SKM-1 (cell line): Measurements from ENCODE around the gene IL17C.
"Not testable (repeated sequence)": the region's sequence is repeated elsewhere in the genome, so short reads cannot be mapped to it uniquely, and the experiment has no call there.

Experiments used
- DNase-seq: peaks from one replicate; lab custom pipeline; 2025; ENCODE audit not compliant: unreplicated experiment; lab: John Stamatoyannopoulos, UW

IL17C gene

GRCh38 chr16:88657371-88657770 lies 19.0 kb downstream of the IL17C start:
- DNase-seq: no peak

- DNase-seq: no peak
These were observed 20.3 kb downstream of the IL17C start for GRCh38 chr16:88658714-88659113.

- DNase-seq: no peak
These were observed 20.8 kb downstream of the IL17C start for GRCh38 chr16:88659160-88659559.

GRCh38 chr16:88661468-88661867 lies 23.1 kb downstream of the IL17C start:
- no peak for DNase-seq

GRCh38 chr16:88662222-88662842 lies 24.0 kb downstream of the IL17C start:
- no peak for DNase-seq

- peak; percentile 92 for DNase-seq
These were observed 24.7 kb downstream of the IL17C start, which contains the start of gene MVD for GRCh38 chr16:88662843-88663606. TSS of gene MVD (minus strand) at chr16:88663091. CDS start at chr16:88663080, 11 bp downstream.

- no peak for DNase-seq
These were observed 26.8 kb downstream of the IL17C start for GRCh38 chr16:88665148-88665547.

GRCh38 chr16:88665570-88665969 lies 27.2 kb downstream of the IL17C start:
- DNase-seq: no peak

- DNase-seq: no peak
These were observed 29.1 kb downstream of the IL17C start for GRCh38 chr16:88667461-88667860.

- not testable (repeated sequence) for DNase-seq
These were observed 31.1 kb downstream of the IL17C start for GRCh38 chr16:88669493-88669892.

- DNase-seq: no peak
These were observed 31.6 kb downstream of the IL17C start for GRCh38 chr16:88669980-88670379.

- DNase-seq: no peak
These were observed 33.4 kb downstream of the IL17C start for GRCh38 chr16:88671806-88672205.

- DNase-seq: no peak
These were observed 34.4 kb downstream of the IL17C start for GRCh38 chr16:88672776-88673175.

GRCh38 chr16:88673716-88674379 lies 35.5 kb downstream of the IL17C start:
- DNase-seq: no peak

GRCh38 chr16:88676502-88677242 lies 38.3 kb downstream of the IL17C start:
- no peak for DNase-seq

- no peak for DNase-seq
These were observed 39.3 kb downstream of the IL17C start for GRCh38 chr16:88677721-88678120.

GRCh38 chr16:88678224-88678979 lies 40.0 kb downstream of the IL17C start:
- DNase-seq: no peak

GRCh38 chr16:88680554-88681083 lies 42.2 kb downstream of the IL17C start:
- DNase-seq: no peak

GRCh38 chr16:88681084-88681680 lies 42.8 kb downstream of the IL17C start:
- no peak for DNase-seq
